ENCODE results near the gene TMEM151B.

DNA sequence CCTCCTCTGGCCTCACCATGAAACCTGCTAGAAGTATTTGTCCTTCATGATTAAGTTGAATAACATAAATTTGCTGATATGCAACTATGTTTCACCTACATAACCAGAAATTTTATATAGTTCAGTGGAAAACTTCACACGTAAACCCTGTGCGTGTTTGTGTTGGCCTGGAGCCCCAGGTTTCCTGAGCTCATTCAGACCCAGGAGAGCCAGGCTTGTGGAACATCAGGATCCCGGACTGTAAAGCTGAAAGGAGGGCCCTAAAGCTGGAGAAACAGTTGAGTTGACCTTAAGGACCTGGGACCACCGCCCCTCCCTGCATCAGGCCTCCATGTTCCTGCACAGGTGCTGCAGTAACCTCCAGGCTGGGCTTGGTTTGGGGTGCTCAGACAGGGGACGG lies 69.1 kb downstream of the TMEM151B start:
- TF ChIP-seq, protein P1, sequence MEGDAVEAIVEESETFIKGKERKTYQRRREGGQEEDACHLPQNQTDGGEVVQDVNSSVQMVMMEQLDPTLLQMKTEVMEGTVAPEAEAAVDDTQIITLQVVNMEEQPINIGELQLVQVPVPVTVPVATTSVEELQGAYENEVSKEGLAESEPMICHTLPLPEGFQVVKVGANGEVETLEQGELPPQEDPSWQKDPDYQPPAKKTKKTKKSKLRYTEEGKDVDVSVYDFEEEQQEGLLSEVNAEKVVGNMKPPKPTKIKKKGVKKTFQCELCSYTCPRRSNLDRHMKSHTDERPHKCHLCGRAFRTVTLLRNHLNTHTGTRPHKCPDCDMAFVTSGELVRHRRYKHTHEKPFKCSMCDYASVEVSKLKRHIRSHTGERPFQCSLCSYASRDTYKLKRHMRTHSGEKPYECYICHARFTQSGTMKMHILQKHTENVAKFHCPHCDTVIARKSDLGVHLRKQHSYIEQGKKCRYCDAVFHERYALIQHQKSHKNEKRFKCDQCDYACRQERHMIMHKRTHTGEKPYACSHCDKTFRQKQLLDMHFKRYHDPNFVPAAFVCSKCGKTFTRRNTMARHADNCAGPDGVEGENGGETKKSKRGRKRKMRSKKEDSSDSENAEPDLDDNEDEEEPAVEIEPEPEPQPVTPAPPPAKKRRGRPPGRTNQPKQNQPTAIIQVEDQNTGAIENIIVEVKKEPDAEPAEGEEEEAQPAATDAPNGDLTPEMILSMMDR (IDR thresholded peaks at IDR 0.05 in 4 of 5, conservative IDR thresholded peaks at IDR 0.05 in 1 of 5), result no peak
- no peak for TF ChIP-seq POLR2A (IDR thresholded peaks at IDR 0.05)
